Natural killer cell (primary cell): ENCODE data around the gene TENT5A. TPM values are rescaled to one million over a fixed set of nuclear protein-coding genes. Genes with fewer than 3 reads are reported as not detected.
A peak's percentile ranks its signal among the peaks of the same experiment; 100 is the strongest.

ENCODE experiments used
- ATAC-seq, 3 donors: fragments of 150-1000 bp in 2 of 3; fragments of 200-7000 bp in 1 of 3; cut with Tn5 transposase; 1 replicate in 1 of 3; 2 replicates in 2 of 3; pipeline ENCODE4 v1.10.0; 2021; ENCODE audit warnings: mild to moderate bottlenecking in 2 of 3, moderate library complexity in 2 of 3
- DNase-seq, 2 donors: peaks; one replicate each; pipeline versions ENCODE4 v3.0.0 to v3.0.0-alpha.2; 2013 to 2021; ENCODE audit warnings: mixed read lengths in 1 of 2
- H3K27ac ChIP-seq: one replicate; pipeline ENCODE4 v1.5.1; 2013; ENCODE audit warnings: mild to moderate bottlenecking, low read length
- H3K27me3 ChIP-seq: one replicate; pipeline ENCODE4 v1.6.1; 2013; ENCODE audit warnings: low read length; ENCODE audit not compliant: control insufficient read depth, insufficient read depth
- H3K36me3 ChIP-seq: one replicate; pipeline ENCODE4 v1.6.1; 2013; ENCODE audit warnings: low read length; ENCODE audit not compliant: control insufficient read depth, insufficient read depth
- H3K4me1 ChIP-seq: one replicate; pipeline ENCODE4 v1.6.1; 2013; ENCODE audit warnings: low read length; ENCODE audit not compliant: control insufficient read depth, insufficient read depth
- H3K4me3 ChIP-seq: one replicate; pipeline ENCODE4 v1.5.1; 2013; ENCODE audit warnings: low read length
- H3K9me3 ChIP-seq: one replicate; pipeline ENCODE4 v1.6.1; 2013; ENCODE audit warnings: low read length; ENCODE audit not compliant: control insufficient read depth, insufficient read depth
- H3K27ac Mint-ChIP-seq, 2 donors: one replicate each; pipeline ENCODE4 v1.8.0; 2022; ENCODE audit warnings: mild to moderate bottlenecking in 2 of 2, mixed read lengths in 2 of 2, moderate library complexity in 1 of 2
- H3K27me3 Mint-ChIP-seq, 2 donors: one replicate each; pipeline ENCODE4 v1.8.0; 2022; ENCODE audit warnings: low read depth in 2 of 2, mixed read lengths in 2 of 2
- H3K36me3 Mint-ChIP-seq: one replicate; pipeline ENCODE4 v1.8.0; 2022; ENCODE audit warnings: mixed read lengths
- H3K4me1 Mint-ChIP-seq, 2 donors: one replicate each; pipeline ENCODE4 v1.8.0; 2022; ENCODE audit warnings: mixed read lengths in 2 of 2
- H3K4me3 Mint-ChIP-seq: one replicate; pipeline ENCODE4 v1.8.0; 2022; ENCODE audit warnings: mild to moderate bottlenecking, moderate library complexity, mixed read lengths
- H3K9me3 Mint-ChIP-seq, 2 donors: one replicate each; pipeline ENCODE4 v1.8.0; 2022; ENCODE audit warnings: mixed read lengths in 2 of 2
- CTCF ChIP-seq: fragments of 200-600 bp; IDR thresholded peaks from one replicate; pipeline ENCODE4 v1.8.0; 2022; ENCODE audit warnings: antibody characterized with exemption
- WGBS: methylation state at CpG from one replicate; pipeline ENCODE4 v1.1.7; 2013; ENCODE audit warnings: missing lambda C conversion rate; ENCODE audit not compliant: insufficient coverage; 5-methylcytosine and 5-hydroxymethylcytosine counted together
- intact Hi-C: fragments of 100-400 bp; cut with micrococcal nuclease; formaldehyde crosslinking; loops from one replicate; pipeline ENCODE4 v1.14.2; 2022
- total RNA-seq, 4 donors: library from RNA; stranded (reverse); fragments of 120-200 nt in 1 of 4; gene quantifications; one replicate each; pipeline versions ENCODE4 v1.2.3 to v1.2.4, GENCODE V29; 2013 to 2022

TENT5A gene
- total RNA-seq: 10 to 100 TPM; 22.9 to 23.8 (median 22.9) TPM
- 26.1 TPM for total RNA-seq (2013)

GRCh38 chr6:81752084-81752920 lies at the start of gene TENT5A:
TENT5A (minus strand) TSS chr6:81752681; CDS start chr6:81752141, 540 bp downstream.
- DNase-seq (peak; percentile 90 to 91), ATAC-seq (peak; percentile 71 to 88 (median 74))
- H3K4me1 ChIP-seq: peaks cover 29% of the 10 kb centered on the region
- Mint-ChIP-seq H3K9me3 (no peaks in the 10 kb centered on the region), H3K27ac (peak within 1 kb of the TSS; percentile 97 to 98), H3K27me3 (peaks cover 0 to 6% of the 10 kb centered on the region in 2 donors), H3K4me3 (peak within 1 kb of the TSS; percentile 99), H3K4me1 (peaks cover 52 to 56% of the 10 kb centered on the region in 2 donors), H3K36me3 (peaks cover 9% of the 10 kb centered on the region)
- H3K27ac ChIP-seq: peak within 1 kb of the TSS; percentile 96
- TF ChIP-seq CTCF: no peak
- peak within 1 kb of the TSS; percentile 93 for H3K4me3 ChIP-seq
- H3K27me3 ChIP-seq: no peaks in the 10 kb centered on the region
- H3K36me3 ChIP-seq: no peaks in the 10 kb centered on the region
- under 1% methylated on average over 77 of the region's 77 CpGs for whole genome bisulfite sequencing
- no peaks in the 10 kb centered on the region for H3K9me3 ChIP-seq
- intact Hi-C loops: loop anchor here (1.0 to 5.0 kb wide), 6 partner anchors 1298 to 1975 kb away; partner anchors contain the start of genes BCKDHB, ELOVL4 and TTK

GRCh38 chr6:81801489-81801888 lies 49.0 kb upstream of the TENT5A start:
- no peak for ATAC-seq
- 97% methylated on average over 3 of the region's 3 CpGs for WGBS

GRCh38 chr6:81800666-81801065 lies 48.2 kb upstream of the TENT5A start:
- no peaks in the 10 kb centered on the region for H3K36me3 ChIP-seq
- 48% methylated on average over 3 of the region's 3 CpGs for WGBS
- no peak for DNase-seq
- no peak for TF ChIP-seq CTCF
- Mint-ChIP-seq H3K4me3 (no peak overlapping the region), H3K27ac (no peak overlapping the region), H3K36me3 (no peaks in the 10 kb centered on the region), H3K27me3 (peaks cover 0 to 6% of the 10 kb centered on the region in 2 donors), H3K9me3 (no peaks in the 10 kb centered on the region), H3K4me1 (no peaks in the 10 kb centered on the region)
- no peaks in the 10 kb centered on the region for H3K9me3 ChIP-seq
- H3K4me3 ChIP-seq: no peak overlapping the region
- H3K27me3 ChIP-seq: no peaks in the 10 kb centered on the region
- intact Hi-C loops: no loop called here
- ATAC-seq: no peak
- no peak overlapping the region for H3K27ac ChIP-seq
- no peaks in the 10 kb centered on the region for H3K4me1 ChIP-seq

More at GRCh38 chr6:81801489-81801888, 49.0 kb upstream of the TENT5A start:
- Histone ChIP-seq H3K36me3 (no peaks in the 10 kb centered on the region), H3K9me3 (no peaks in the 10 kb centered on the region), H3K27me3 (no peaks in the 10 kb centered on the region), H3K4me1 (no peaks in the 10 kb centered on the region), H3K27ac (no peak overlapping the region), H3K4me3 (no peak overlapping the region)
- TF ChIP-seq CTCF: no peak
- Mint-ChIP-seq H3K4me3 (no peak overlapping the region), H3K27ac (no peak overlapping the region), H3K9me3 (no peaks in the 10 kb centered on the region), H3K27me3 (peaks cover 0 to 6% of the 10 kb centered on the region in 2 donors), H3K4me1 (no peaks in the 10 kb centered on the region), H3K36me3 (no peaks in the 10 kb centered on the region)
- intact Hi-C loops: no loop called here
- DNase-seq: no peak
